PC-9 (cell line): ENCODE measurements around the gene PRKG1. TPM values are rescaled to one million over a fixed set of nuclear protein-coding genes. Genes with fewer than 3 reads are reported as not detected.

Source experiments
- BruUV-seq: library from RNA; stranded (reverse); fragments of 400-500 nt; replicated peaks from 2 replicates; lab custom pipeline; 2021; lab: Mats Ljungman, UMichigan
- CTCF ChIA-PET: fragments of 300-600 bp; sonication (Branson Sonifier 250); formaldehyde crosslinking; loops from one replicate; lab custom pipeline; 2022; ENCODE audit warnings: antibody characterized with exemption; lab: Charles Lee
- POLR2A ChIA-PET: fragments of 300-600 bp; sonication (Branson Sonifier 250); formaldehyde crosslinking; loops from one replicate; lab custom pipeline; 2022; ENCODE audit warnings: antibody characterized with exemption; ENCODE audit not compliant: unreplicated experiment; lab: Charles Lee
- DNase-seq, 2 experiments: peaks; one replicate each; pipeline versions ENCODE4 v3.0.0 to v3.0.0-alpha.2; 2015 to 2022; ENCODE audit warnings: mixed read lengths in 1 of 2
- H2AFZ ChIP-seq: fragments of 200-600 bp; sonication (generic); 2 replicates; pipeline ENCODE4 v1.8.1; 2017; ENCODE audit warnings: antibody characterized with exemption
- H3F3A ChIP-seq: fragments of 200-600 bp; sonication (generic); 2 replicates; pipeline ENCODE4 v1.8.1; 2017; ENCODE audit warnings: antibody characterized with exemption, mild to moderate bottlenecking, low read depth; ENCODE audit not compliant: insufficient read depth
- H3K27ac ChIP-seq: fragments of 200-600 bp; sonication (generic); 2 replicates; pipeline ENCODE4 v1.6.1; 2016; ENCODE audit warnings: mixed run types
- H3K27me3 ChIP-seq: fragments of 200-600 bp; sonication (generic); 2 replicates; pipeline ENCODE4 v1.6.1; 2016; ENCODE audit warnings: low read depth, mixed run types; ENCODE audit not compliant: insufficient read depth
- H3K36me3 ChIP-seq: fragments of 200-600 bp; sonication (generic); 2 replicates; pipeline ENCODE4 v1.6.1; 2016; ENCODE audit warnings: low read depth, mixed run types
- H3K4me1 ChIP-seq: fragments of 200-600 bp; sonication (generic); replicated peaks from 2 replicates; pipeline ENCODE4 v1.6.1; 2016; ENCODE audit warnings: mixed run types; ENCODE audit not compliant: insufficient read depth
- H3K4me2 ChIP-seq: fragments of 200-600 bp; sonication (generic); 2 replicates; pipeline ENCODE4 v1.6.1; 2017; ENCODE audit warnings: mixed run types
- H3K4me3 ChIP-seq: fragments of 200-600 bp; sonication (generic); 2 replicates; pipeline ENCODE4 v1.6.1; 2016; ENCODE audit warnings: mixed run types
- H3K79me2 ChIP-seq: fragments of 200-600 bp; sonication (generic); 2 replicates; pipeline ENCODE4 v1.6.1; 2017; ENCODE audit warnings: low read depth, mixed run types
- H3K9me2 ChIP-seq: fragments of 200-600 bp; sonication (generic); 2 replicates; pipeline ENCODE4 v1.8.1; 2017; ENCODE audit warnings: mild to moderate bottlenecking; ENCODE audit not compliant: insufficient read depth
- H3K9me3 ChIP-seq: fragments of 200-600 bp; sonication (generic); 2 replicates; pipeline ENCODE4 v1.8.1; 2016; ENCODE audit warnings: low read depth; ENCODE audit not compliant: insufficient read depth
- H4K20me1 ChIP-seq: fragments of 200-600 bp; sonication (generic); 2 replicates; pipeline ENCODE4 v1.8.1; 2017; ENCODE audit not compliant: insufficient read depth
- EZH2 ChIP-seq: fragments of 200-600 bp; sonication (generic); IDR thresholded peaks from 2 replicates; pipeline ENCODE4 v1.8.0; 2017; ENCODE audit warnings: antibody characterized with exemption, low read depth
- intact Hi-C: fragments of 100-400 bp; cut with micrococcal nuclease; formaldehyde crosslinking; loops from one replicate; pipeline ENCODE4 v1.10.0; 2022; ENCODE audit not compliant: unreplicated experiment
- total RNA-seq: library from RNA; stranded (reverse); gene quantifications from 2 replicates; pipeline ENCODE4 v1.2.3, GENCODE V29; 2021
- TF ChIP-seq, protein P1 (sequence below): fragments of 200-600 bp; sonication (generic); conservative IDR thresholded peaks from 2 replicates; pipeline ENCODE4 v1.6.1; 2017; ENCODE audit warnings: mixed run types, antibody characterized with exemption, mild to moderate bottlenecking, moderate library complexity

PRKG1 gene
- total RNA-seq, 1 experiment from 2014 or later, result 0.70 TPM

DNA sequence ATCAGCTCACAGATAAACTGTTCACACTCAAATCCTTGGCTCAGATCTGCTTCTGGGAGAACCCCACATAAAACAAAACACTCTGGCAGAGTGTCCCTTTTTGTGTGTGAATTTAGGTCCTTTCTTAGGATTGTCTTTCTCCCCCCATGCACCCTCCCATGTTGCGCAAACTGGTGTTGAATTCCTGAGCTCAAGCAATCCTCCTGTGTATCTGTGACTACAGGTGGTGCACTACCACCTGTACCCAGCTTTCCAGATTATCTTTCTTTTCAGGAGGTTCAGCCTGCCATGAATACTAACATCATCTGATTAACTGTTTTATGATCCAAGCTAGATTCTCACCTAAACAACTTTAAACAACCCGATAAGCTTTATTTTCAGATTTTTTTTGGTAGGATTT is 802.7 kb downstream of the PRKG1 start:
- intact Hi-C loops, result no loop called here
- H3K4me3 ChIP-seq, result no peak overlapping the region
- no peak overlapping the region for H3K4me2 ChIP-seq
- no peaks in the 10 kb centered on the region for H3K9me3 ChIP-seq
- TF ChIP-seq, protein P1, sequence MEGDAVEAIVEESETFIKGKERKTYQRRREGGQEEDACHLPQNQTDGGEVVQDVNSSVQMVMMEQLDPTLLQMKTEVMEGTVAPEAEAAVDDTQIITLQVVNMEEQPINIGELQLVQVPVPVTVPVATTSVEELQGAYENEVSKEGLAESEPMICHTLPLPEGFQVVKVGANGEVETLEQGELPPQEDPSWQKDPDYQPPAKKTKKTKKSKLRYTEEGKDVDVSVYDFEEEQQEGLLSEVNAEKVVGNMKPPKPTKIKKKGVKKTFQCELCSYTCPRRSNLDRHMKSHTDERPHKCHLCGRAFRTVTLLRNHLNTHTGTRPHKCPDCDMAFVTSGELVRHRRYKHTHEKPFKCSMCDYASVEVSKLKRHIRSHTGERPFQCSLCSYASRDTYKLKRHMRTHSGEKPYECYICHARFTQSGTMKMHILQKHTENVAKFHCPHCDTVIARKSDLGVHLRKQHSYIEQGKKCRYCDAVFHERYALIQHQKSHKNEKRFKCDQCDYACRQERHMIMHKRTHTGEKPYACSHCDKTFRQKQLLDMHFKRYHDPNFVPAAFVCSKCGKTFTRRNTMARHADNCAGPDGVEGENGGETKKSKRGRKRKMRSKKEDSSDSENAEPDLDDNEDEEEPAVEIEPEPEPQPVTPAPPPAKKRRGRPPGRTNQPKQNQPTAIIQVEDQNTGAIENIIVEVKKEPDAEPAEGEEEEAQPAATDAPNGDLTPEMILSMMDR, result no peak
- no peak for TF ChIP-seq EZH2
- no TSS peak for BruUV-seq
- no peaks in the 10 kb centered on the region for H3K9me2 ChIP-seq
- H3F3A ChIP-seq, result no peaks in the 10 kb centered on the region; the same call in 1 of the 2 replicates
- POLR2A ChIA-PET, result interaction anchor here (0.6 kb wide), 1 partner anchor 211 kb away, joined by 3 read pairs; no protein-coding TSS in a partner anchor
- H2AFZ ChIP-seq, result no peak overlapping the region
- H3K79me2 ChIP-seq, result no peaks in the 10 kb centered on the region
- no peaks in the 10 kb centered on the region for H3K27me3 ChIP-seq
- H3K27ac ChIP-seq, result no peak overlapping the region
- H4K20me1 ChIP-seq, result no peaks in the 10 kb centered on the region
- H3K36me3 ChIP-seq, result no peaks in the 10 kb centered on the region
- no peaks in the 10 kb centered on the region for H3K4me1 ChIP-seq
- CTCF ChIA-PET, result no interaction called here
- DNase-seq, result no peak

DNA sequence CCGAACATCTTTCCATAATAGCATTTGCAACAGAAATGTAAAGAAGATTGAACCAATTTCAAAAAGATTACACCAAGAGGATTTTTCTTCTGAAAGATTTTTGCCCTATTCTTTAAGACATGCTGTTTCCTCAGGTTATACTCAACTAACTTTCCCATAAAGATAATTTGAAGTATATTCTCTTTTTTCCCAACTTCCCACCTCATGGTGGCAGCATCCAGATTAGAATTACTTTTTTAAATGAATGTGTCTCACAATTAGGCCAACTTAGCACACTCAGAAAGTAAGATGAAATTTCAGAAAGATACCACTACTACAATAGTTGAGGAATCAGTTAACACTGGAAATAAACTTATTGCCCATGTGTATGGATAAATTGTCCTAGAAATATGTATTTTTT is 803.3 kb downstream of the PRKG1 start:
- H3K4me2 ChIP-seq, result no peak overlapping the region
- no peaks in the 10 kb centered on the region for H3K36me3 ChIP-seq
- ChIA-PET CTCF (no interaction called here), POLR2A (no interaction called here)
- H3K4me1 ChIP-seq, result no peaks in the 10 kb centered on the region
- intact Hi-C loops, result no loop called here
- no peaks in the 10 kb centered on the region for H4K20me1 ChIP-seq
- no peak overlapping the region for H3K27ac ChIP-seq
- no peaks in the 10 kb centered on the region for H3K9me3 ChIP-seq
- H2AFZ ChIP-seq, result no peak overlapping the region
- H3K27me3 ChIP-seq, result no peaks in the 10 kb centered on the region
- no peaks in the 10 kb centered on the region; the same call in 1 of the 2 replicates for H3F3A ChIP-seq
- TF ChIP-seq, protein P1, result no peak
- TF ChIP-seq EZH2, result no peak
- no TSS peak for BruUV-seq
- no peaks in the 10 kb centered on the region for H3K79me2 ChIP-seq
- H3K4me3 ChIP-seq, result no peak overlapping the region
- H3K9me2 ChIP-seq, result no peaks in the 10 kb centered on the region
- DNase-seq, result no peak

DNA sequence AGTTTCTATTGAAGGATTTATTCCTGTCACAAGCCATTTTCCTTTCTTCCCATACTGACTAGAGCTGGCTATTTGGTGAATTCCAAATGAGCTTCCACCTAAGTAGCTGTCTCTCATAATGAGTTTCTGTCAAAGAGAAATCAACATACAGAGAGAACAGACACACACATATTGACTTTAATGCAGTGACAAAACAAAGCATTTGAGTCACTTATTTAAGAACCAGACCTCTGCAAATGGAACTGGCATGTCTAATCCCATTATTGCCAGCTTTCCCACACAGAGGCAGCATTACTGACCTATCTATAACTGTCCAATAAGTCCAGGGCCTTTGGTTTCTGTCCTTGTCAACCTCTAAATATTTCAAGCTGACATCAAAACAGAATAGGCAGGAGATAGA is 804.4 kb downstream of the PRKG1 start:
- Histone ChIP-seq H3K27ac (no peak overlapping the region), H3K9me2 (no peaks in the 10 kb centered on the region), H3K4me3 (no peak overlapping the region), H3F3A (no peaks in the 10 kb centered on the region; the same call in 1 of the 2 replicates), H3K9me3 (no peaks in the 10 kb centered on the region), H2AFZ (no peak overlapping the region), H3K79me2 (no peaks in the 10 kb centered on the region), H4K20me1 (no peaks in the 10 kb centered on the region), H3K36me3 (no peaks in the 10 kb centered on the region), H3K27me3 (no peaks in the 10 kb centered on the region), H3K4me1 (no peaks in the 10 kb centered on the region), H3K4me2 (no peak overlapping the region)
- no peak for DNase-seq
- no TSS peak for BruUV-seq
- TF ChIP-seq, protein P1, result no peak
- no peak for TF ChIP-seq EZH2
- ChIA-PET CTCF (no interaction called here), POLR2A (no interaction called here)
- intact Hi-C loops, result no loop called here
